ENCODE measurements around the gene GSTA4.

Gene GSTA4

DNA sequence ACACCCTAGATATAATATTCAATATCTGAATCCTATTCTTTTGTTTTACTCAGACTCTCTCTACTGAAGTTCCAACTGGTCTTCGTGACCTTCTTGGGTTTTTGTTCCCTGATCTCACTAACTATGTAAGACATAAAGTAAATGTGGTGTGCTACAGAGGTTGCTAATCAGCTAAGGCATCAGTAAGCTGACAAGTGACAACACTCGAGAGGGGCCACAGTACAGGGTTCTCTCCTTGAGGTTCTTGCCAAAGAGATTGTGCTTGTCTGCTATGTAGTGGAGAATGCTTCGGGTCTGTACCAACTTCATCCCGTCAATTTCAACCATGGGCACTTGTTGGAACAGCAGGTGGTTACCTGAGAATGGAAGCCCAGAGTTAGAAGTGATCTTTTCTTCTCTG lies 9.9 kb downstream of the GSTA4 start:
- no peak overlapping the region for H3K27ac ChIP-seq (ENCODE audit: low read depth, low read length)
- H4K8ac ChIP-seq (ENCODE audit: low read depth, low read length) = no peak overlapping the region
- H2AFZ ChIP-seq (ENCODE audit: insufficient read depth, low read length, poor library complexity) = no peak overlapping the region
- H3K23ac ChIP-seq (ENCODE audit: low read length) = no peak overlapping the region
- no peak overlapping the region for H3K4me3 ChIP-seq (ENCODE audit: low read depth, low read length)
- H2AK5ac ChIP-seq (ENCODE audit: low read length) = no peak overlapping the region
- no peak overlapping the region for H3K9ac ChIP-seq (ENCODE audit: low read length)
- H3K79me1 ChIP-seq (ENCODE audit: low read length) = no peaks in the 10 kb centered on the region
- no peak overlapping the region for H3K4me2 ChIP-seq (ENCODE audit: low read length)
- no peaks in the 10 kb centered on the region for H3K27me3 ChIP-seq (ENCODE audit: insufficient read depth, low read length)
- H2BK5ac ChIP-seq (ENCODE audit: low read depth, low read length, poor library complexity) = no peak overlapping the region
- H4K12ac ChIP-seq (ENCODE audit: low read depth, low read length) = no peak overlapping the region
- no CpG with 5 or more reads among the region's 4 CpGs for WGBS (ENCODE audit: extremely low coverage, insufficient coverage, insufficient read length)
- H3K79me2 ChIP-seq (ENCODE audit: control insufficient read depth, insufficient read depth, low read length, poor library complexity) = no peaks in the 10 kb centered on the region
- no peak for DNase-seq
- no peaks in the 10 kb centered on the region for H3K4me1 ChIP-seq (ENCODE audit: control insufficient read depth in 1 of 2, insufficient read depth in 2 of 2, low read length in 2 of 2)
- H3K18ac ChIP-seq (ENCODE audit: low read length) = no peak overlapping the region
- no peaks in the 10 kb centered on the region for H3K9me3 ChIP-seq (ENCODE audit: insufficient read depth, low read depth, low read length)
- no peak overlapping the region for H3K4ac ChIP-seq (ENCODE audit: low read depth, low read length)
- H2BK12ac ChIP-seq (ENCODE audit: low read length) = no peak overlapping the region
- H3K14ac ChIP-seq (ENCODE audit: low read length) = no peak overlapping the region
- peaks cover 4% of the 10 kb centered on the region in 2 experiments for H3K36me3 ChIP-seq (ENCODE audit: control insufficient read depth in 1 of 2, insufficient read depth in 2 of 2, low read length in 2 of 2)
- no peak overlapping the region for H4K91ac ChIP-seq (ENCODE audit: low read depth, low read length)
- no peak overlapping the region for H2BK120ac ChIP-seq (ENCODE audit: insufficient read depth, low read length, poor library complexity)

- no peak overlapping the region for H3K27ac ChIP-seq (ENCODE audit: low read depth, low read length)
- WGBS (ENCODE audit: extremely low coverage, insufficient coverage, insufficient read length) = no CpG with 5 or more reads among the region's 3 CpGs
- no peak overlapping the region for H2BK120ac ChIP-seq (ENCODE audit: insufficient read depth, low read length, poor library complexity)
- H4K8ac ChIP-seq (ENCODE audit: low read depth, low read length) = no peak overlapping the region
- no peak overlapping the region for H2BK12ac ChIP-seq (ENCODE audit: low read length)
- H2BK5ac ChIP-seq (ENCODE audit: low read depth, low read length, poor library complexity) = no peak overlapping the region
- no peak overlapping the region for H3K18ac ChIP-seq (ENCODE audit: low read length)
- DNase-seq = no peak
- H2AFZ ChIP-seq (ENCODE audit: insufficient read depth, low read length, poor library complexity) = no peak overlapping the region
- no peaks in the 10 kb centered on the region for H3K79me1 ChIP-seq (ENCODE audit: low read length)
- no peaks in the 10 kb centered on the region for H3K27me3 ChIP-seq (ENCODE audit: insufficient read depth, low read length)
- peaks cover 4% of the 10 kb centered on the region in 2 experiments for H3K36me3 ChIP-seq (ENCODE audit: control insufficient read depth in 1 of 2, insufficient read depth in 2 of 2, low read length in 2 of 2)
- no peaks in the 10 kb centered on the region for H3K79me2 ChIP-seq (ENCODE audit: control insufficient read depth, insufficient read depth, low read length, poor library complexity)
- H4K12ac ChIP-seq (ENCODE audit: low read depth, low read length) = no peak overlapping the region
- H3K4me3 ChIP-seq (ENCODE audit: low read depth, low read length) = no peak overlapping the region
- no peak overlapping the region for H3K9ac ChIP-seq (ENCODE audit: low read length)
- no peaks in the 10 kb centered on the region for H3K4me1 ChIP-seq (ENCODE audit: control insufficient read depth in 1 of 2, insufficient read depth in 2 of 2, low read length in 2 of 2)
- H3K23ac ChIP-seq (ENCODE audit: low read length) = no peak overlapping the region
- no peak overlapping the region for H3K4me2 ChIP-seq (ENCODE audit: low read length)
- H3K4ac ChIP-seq (ENCODE audit: low read depth, low read length) = no peak overlapping the region
- H2AK5ac ChIP-seq (ENCODE audit: low read length) = no peak overlapping the region
- H3K9me3 ChIP-seq (ENCODE audit: insufficient read depth, low read depth, low read length) = no peaks in the 10 kb centered on the region
- H4K91ac ChIP-seq (ENCODE audit: low read depth, low read length) = no peak overlapping the region
- H3K14ac ChIP-seq (ENCODE audit: low read length) = no peak overlapping the region
Observed at GRCh38 chr6:52984247-52984646, 10.8 kb downstream of the GSTA4 start.

- H3K36me3 ChIP-seq (ENCODE audit: control insufficient read depth in 1 of 2, insufficient read depth in 2 of 2, low read length in 2 of 2) = peaks cover 4% of the 10 kb centered on the region in 2 experiments
- no peak overlapping the region for H4K8ac ChIP-seq (ENCODE audit: low read depth, low read length)
- no peak overlapping the region for H2BK120ac ChIP-seq (ENCODE audit: insufficient read depth, low read length, poor library complexity)
- no peak overlapping the region for H4K12ac ChIP-seq (ENCODE audit: low read depth, low read length)
- no peaks in the 10 kb centered on the region for H3K79me1 ChIP-seq (ENCODE audit: low read length)
- H3K27me3 ChIP-seq (ENCODE audit: insufficient read depth, low read length) = no peaks in the 10 kb centered on the region
- no peak overlapping the region for H2AFZ ChIP-seq (ENCODE audit: insufficient read depth, low read length, poor library complexity)
- H3K14ac ChIP-seq (ENCODE audit: low read length) = no peak overlapping the region
- H3K18ac ChIP-seq (ENCODE audit: low read length) = no peak overlapping the region
- H3K4me3 ChIP-seq (ENCODE audit: low read depth, low read length) = no peak overlapping the region
- no peak overlapping the region for H3K4ac ChIP-seq (ENCODE audit: low read depth, low read length)
- no peaks in the 10 kb centered on the region for H3K79me2 ChIP-seq (ENCODE audit: control insufficient read depth, insufficient read depth, low read length, poor library complexity)
- no peak overlapping the region for H3K27ac ChIP-seq (ENCODE audit: low read depth, low read length)
- no peak overlapping the region for H2BK5ac ChIP-seq (ENCODE audit: low read depth, low read length, poor library complexity)
- no peak overlapping the region for H3K23ac ChIP-seq (ENCODE audit: low read length)
- H2BK12ac ChIP-seq (ENCODE audit: low read length) = no peak overlapping the region
- no CpG with 5 or more reads among the region's 5 CpGs for WGBS (ENCODE audit: extremely low coverage, insufficient coverage, insufficient read length)
- H3K4me2 ChIP-seq (ENCODE audit: low read length) = no peak overlapping the region
- DNase-seq = no peak
- no peak overlapping the region for H4K91ac ChIP-seq (ENCODE audit: low read depth, low read length)
- H3K9me3 ChIP-seq (ENCODE audit: insufficient read depth, low read depth, low read length) = no peaks in the 10 kb centered on the region
- no peak overlapping the region for H3K9ac ChIP-seq (ENCODE audit: low read length)
- H3K4me1 ChIP-seq (ENCODE audit: control insufficient read depth in 1 of 2, insufficient read depth in 2 of 2, low read length in 2 of 2) = no peaks in the 10 kb centered on the region
- no peak overlapping the region for H2AK5ac ChIP-seq (ENCODE audit: low read length)
Observed at GRCh38 chr6:52983159-52983848, 11.8 kb downstream of the GSTA4 start.

DNA sequence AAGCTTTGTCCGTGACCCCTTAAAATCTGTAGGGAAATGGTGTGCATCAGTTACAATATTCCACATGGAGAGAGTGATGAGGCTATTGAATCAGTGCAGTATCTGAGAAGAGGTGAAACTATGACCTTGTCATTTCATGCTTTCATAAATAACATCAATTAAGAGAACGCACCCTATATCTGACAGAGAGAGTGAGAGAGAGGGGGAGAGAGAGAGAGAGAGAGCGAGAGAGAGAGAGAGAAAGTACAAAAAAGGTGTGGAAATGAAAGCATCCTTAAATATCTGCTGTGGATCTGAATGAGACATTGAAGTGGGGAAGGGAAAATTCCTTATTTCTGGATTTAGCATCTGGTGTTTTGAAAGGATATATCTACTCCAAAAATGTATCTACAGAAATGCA lies 12.4 kb downstream of the GSTA4 start:
- H4K12ac ChIP-seq (ENCODE audit: low read depth, low read length) = no peak overlapping the region

More for the DNA sequence above, 12.4 kb downstream of the GSTA4 start:
- H3K79me1 ChIP-seq (ENCODE audit: low read length) = no peaks in the 10 kb centered on the region
- H2AK5ac ChIP-seq (ENCODE audit: low read length) = no peak overlapping the region
- H4K91ac ChIP-seq (ENCODE audit: low read depth, low read length) = no peak overlapping the region
- H3K14ac ChIP-seq (ENCODE audit: low read length) = no peak overlapping the region
- no peaks in the 10 kb centered on the region for H3K4me1 ChIP-seq (ENCODE audit: control insufficient read depth in 1 of 2, insufficient read depth in 2 of 2, low read length in 2 of 2)
- H3K4ac ChIP-seq (ENCODE audit: low read depth, low read length) = no peak overlapping the region
- H3K9me3 ChIP-seq (ENCODE audit: insufficient read depth, low read depth, low read length) = no peaks in the 10 kb centered on the region
- no peak overlapping the region for H3K18ac ChIP-seq (ENCODE audit: low read length)
- no peaks in the 10 kb centered on the region for H3K27me3 ChIP-seq (ENCODE audit: insufficient read depth, low read length)
- H3K36me3 ChIP-seq (ENCODE audit: control insufficient read depth in 1 of 2, insufficient read depth in 2 of 2, low read length in 2 of 2) = peaks cover 4% of the 10 kb centered on the region in 2 experiments
- H3K23ac ChIP-seq (ENCODE audit: low read length) = no peak overlapping the region
- no peak overlapping the region for H2BK5ac ChIP-seq (ENCODE audit: low read depth, low read length, poor library complexity)
- WGBS (ENCODE audit: extremely low coverage, insufficient coverage, insufficient read length) = no CpG with 5 or more reads among the region's 3 CpGs
- no peak overlapping the region for H3K9ac ChIP-seq (ENCODE audit: low read length)
- no peak overlapping the region for H2AFZ ChIP-seq (ENCODE audit: insufficient read depth, low read length, poor library complexity)
- H2BK12ac ChIP-seq (ENCODE audit: low read length) = no peak overlapping the region
- no peak overlapping the region for H4K8ac ChIP-seq (ENCODE audit: low read depth, low read length)
- no peak overlapping the region for H3K4me2 ChIP-seq (ENCODE audit: low read length)
- DNase-seq = no peak
- H2BK120ac ChIP-seq (ENCODE audit: insufficient read depth, low read length, poor library complexity) = no peak overlapping the region
- H3K27ac ChIP-seq (ENCODE audit: low read depth, low read length) = no peak overlapping the region
- no peak overlapping the region for H3K4me3 ChIP-seq (ENCODE audit: low read depth, low read length)
- no peaks in the 10 kb centered on the region for H3K79me2 ChIP-seq (ENCODE audit: control insufficient read depth, insufficient read depth, low read length, poor library complexity)
